Thyroid gland (tissue), 4 donors: ENCODE results near the gene EXOG. TPM values are rescaled to one million over a fixed set of nuclear protein-coding genes. Genes with fewer than 3 reads are reported as not detected.
A peak's percentile ranks its signal among the peaks of the same experiment; 100 is the strongest.

Source experiments
- DNase-seq, 2 donors: peaks; one replicate each; pipeline ENCODE4 v3.0.0-alpha.2; 2019
- H3K27ac ChIP-seq, 3 donors: fragments of 200-600 bp; sonication (generic); 1 replicate in 2 of 3; 2 replicates in 1 of 3; pipeline ENCODE4 v1.5.1; 2016 to 2019; ENCODE audit warnings: mild to moderate bottlenecking in 1 of 3, moderate library complexity in 1 of 3
- H3K27me3 ChIP-seq: fragments of 200-600 bp; sonication (generic); one replicate; pipeline ENCODE4 v1.5.1; 2019
- H3K36me3 ChIP-seq, 2 donors: fragments of 200-600 bp; sonication (generic); one replicate each; pipeline ENCODE4 v1.5.1; 2016 to 2019
- H3K4me1 ChIP-seq, 2 donors: fragments of 200-600 bp; sonication (generic); one replicate each; pipeline ENCODE4 v1.5.1; 2017 to 2019
- H3K4me3 ChIP-seq, 3 donors: fragments of 200-600 bp; sonication (generic); replicated peaks in 1 of 3; 1 replicate in 2 of 3; 2 replicates in 1 of 3; pipeline ENCODE4 v1.5.1; 2016; ENCODE audit warnings: mild to moderate bottlenecking in 1 of 3
- H3K9me3 ChIP-seq: fragments of 200-600 bp; sonication (generic); one replicate; pipeline ENCODE4 v1.5.1; 2017
- POLR2A ChIP-seq, 2 donors: fragments of 450-650 bp; IDR thresholded peaks; one replicate each; pipeline ENCODE4 v1.6.1; 2017; ENCODE audit warnings: antibody characterized with exemption in 2 of 2, mild to moderate bottlenecking in 2 of 2, moderate library complexity in 1 of 2
- WGBS, 2 donors: methylation state at CpG; one replicate each; pipeline ENCODE4 v1.1.5; 2017; 5-methylcytosine and 5-hydroxymethylcytosine counted together
- intact Hi-C: fragments of 100-400 bp; cut with DNase I; formaldehyde crosslinking; loops from one replicate; pipeline ENCODE4 v1.15.1; 2023
- total RNA-seq, 4 donors: library from RNA; depleted of rRNA; stranded (reverse); fragments of >200 nt; gene quantifications; one replicate each; pipeline ENCODE4 v1.2.3, GENCODE V29; 2016
- TF ChIP-seq, protein P1 (sequence below), 6 experiments: fragments of 200-600 bp in 3 of 6; fragments of 450-650 bp in 3 of 6; sonication (generic) in 3 of 6; IDR thresholded peaks; one replicate each; pipeline ENCODE4 v1.5.1; 2016 to 2019; ENCODE audit warnings: antibody characterized with exemption in 6 of 6, mild to moderate bottlenecking in 2 of 6, inconsistent platforms in 1 of 6, moderate library complexity in 1 of 6

The EXOG gene
- total RNA-seq, 4 donors from 2014 or later, result 7.6 to 17.6 (median 14.1) TPM

DNA sequence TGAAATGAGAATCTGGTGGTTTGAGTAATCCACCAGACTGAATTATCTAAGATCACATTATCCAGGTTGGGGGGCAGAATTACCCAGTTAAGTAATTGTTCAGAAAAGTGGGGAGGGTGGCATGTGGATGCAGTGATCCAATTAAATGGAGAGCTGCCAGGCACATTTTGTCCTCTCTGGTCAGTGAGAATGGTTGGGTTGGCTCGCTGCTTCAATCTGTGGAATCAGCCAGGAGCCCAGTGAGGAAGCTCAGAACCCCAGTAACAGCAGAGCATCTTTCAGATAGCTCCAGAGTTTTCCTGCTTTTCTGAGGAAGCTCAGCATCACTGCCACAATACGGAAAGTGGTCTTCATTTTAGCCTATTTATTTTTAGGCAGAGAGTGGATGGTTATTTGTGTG is 6.4 kb upstream of the EXOG start:
- TF ChIP-seq, protein P1, sequence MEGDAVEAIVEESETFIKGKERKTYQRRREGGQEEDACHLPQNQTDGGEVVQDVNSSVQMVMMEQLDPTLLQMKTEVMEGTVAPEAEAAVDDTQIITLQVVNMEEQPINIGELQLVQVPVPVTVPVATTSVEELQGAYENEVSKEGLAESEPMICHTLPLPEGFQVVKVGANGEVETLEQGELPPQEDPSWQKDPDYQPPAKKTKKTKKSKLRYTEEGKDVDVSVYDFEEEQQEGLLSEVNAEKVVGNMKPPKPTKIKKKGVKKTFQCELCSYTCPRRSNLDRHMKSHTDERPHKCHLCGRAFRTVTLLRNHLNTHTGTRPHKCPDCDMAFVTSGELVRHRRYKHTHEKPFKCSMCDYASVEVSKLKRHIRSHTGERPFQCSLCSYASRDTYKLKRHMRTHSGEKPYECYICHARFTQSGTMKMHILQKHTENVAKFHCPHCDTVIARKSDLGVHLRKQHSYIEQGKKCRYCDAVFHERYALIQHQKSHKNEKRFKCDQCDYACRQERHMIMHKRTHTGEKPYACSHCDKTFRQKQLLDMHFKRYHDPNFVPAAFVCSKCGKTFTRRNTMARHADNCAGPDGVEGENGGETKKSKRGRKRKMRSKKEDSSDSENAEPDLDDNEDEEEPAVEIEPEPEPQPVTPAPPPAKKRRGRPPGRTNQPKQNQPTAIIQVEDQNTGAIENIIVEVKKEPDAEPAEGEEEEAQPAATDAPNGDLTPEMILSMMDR (IDR thresholded peaks at IDR 0.05), result no peak
- no peak for TF ChIP-seq POLR2A (IDR thresholded peaks at IDR 0.05)
- intact Hi-C loops, result no loop called here
- no peaks in the 10 kb centered on the region for H3K27me3 ChIP-seq
- WGBS, 2 donors, result 88 to 92% methylated on average over 2 of the region's 2 CpGs
- no peak overlapping the region for H3K4me3 ChIP-seq
- peaks cover 0 to 3% of the 10 kb centered on the region in 2 donors for H3K4me1 ChIP-seq
- no peaks in the 10 kb centered on the region for H3K36me3 ChIP-seq
- DNase-seq, result peak; percentile 46 to 54
- no peak overlapping the region for H3K27ac ChIP-seq
- no peaks in the 10 kb centered on the region for H3K9me3 ChIP-seq

DNA sequence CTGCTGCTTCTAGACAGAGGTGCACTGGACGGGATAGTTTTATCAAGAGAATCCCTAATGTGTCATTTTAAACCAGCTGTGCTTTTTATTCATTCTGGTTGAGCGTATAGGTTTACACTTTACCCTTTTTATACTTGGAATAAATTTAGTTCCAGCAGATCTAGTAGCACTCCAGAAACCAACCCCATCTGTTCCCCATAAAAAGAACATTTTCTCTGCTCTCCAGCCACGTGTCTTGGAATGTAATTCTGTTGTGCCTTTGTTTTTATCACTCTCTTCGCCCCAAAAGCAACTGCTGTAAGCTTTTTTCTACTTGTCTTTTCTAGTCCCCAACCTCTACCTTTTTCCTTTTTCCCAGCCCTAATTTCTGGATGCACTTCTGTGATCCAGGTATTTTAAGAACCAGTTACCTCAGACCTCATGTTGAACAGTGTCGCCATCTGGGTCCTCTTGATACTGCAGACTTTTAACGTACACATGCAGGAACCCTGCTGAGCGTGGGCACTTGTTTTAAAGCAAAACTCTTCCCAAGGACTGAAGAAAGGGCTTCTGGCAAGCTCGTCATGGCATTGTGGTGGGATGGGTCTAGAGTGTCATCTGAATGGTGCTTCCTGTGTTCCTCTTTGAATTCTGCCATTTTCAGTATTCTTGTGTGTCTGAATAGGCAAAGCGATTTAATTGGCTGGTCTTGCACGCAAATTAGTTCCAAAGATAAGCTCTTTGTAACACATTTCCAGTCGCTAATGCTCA is 5.7 kb upstream of the EXOG start:
- Histone ChIP-seq H3K4me3 (no peak overlapping the region), H3K9me3 (no peaks in the 10 kb centered on the region), H3K4me1 (peaks cover 0 to 3% of the 10 kb centered on the region in 2 donors), H3K27me3 (no peaks in the 10 kb centered on the region), H3K36me3 (no peaks in the 10 kb centered on the region), H3K27ac (no peak overlapping the region)
- TF ChIP-seq, protein P1 (IDR thresholded peaks at IDR 0.05), result no peak
- TF ChIP-seq POLR2A (IDR thresholded peaks at IDR 0.05), result no peak
- WGBS, 2 donors, result 82 to 88% methylated on average over 11 of the region's 11 CpGs
- intact Hi-C loops, result no loop called here
- no peak for DNase-seq

DNA sequence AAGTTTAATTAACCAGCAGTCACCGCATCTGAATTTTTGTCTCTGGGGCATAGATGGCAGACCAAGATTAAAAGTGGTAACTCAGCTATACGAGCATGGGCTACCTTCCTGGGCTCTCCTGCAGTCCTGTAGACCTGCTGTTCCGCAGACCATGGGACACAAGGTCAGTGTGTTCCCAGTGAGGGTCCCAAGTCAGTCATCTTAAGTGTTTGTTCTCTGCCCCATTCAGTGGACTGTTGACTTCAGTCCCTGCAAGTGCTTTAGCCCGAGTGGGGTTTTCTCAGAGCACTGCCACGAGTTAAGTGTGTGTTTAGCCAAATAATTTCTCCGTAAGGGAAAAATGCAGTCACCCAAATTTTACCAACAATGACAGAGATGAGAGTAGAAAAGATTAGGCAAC is 4.9 kb upstream of the EXOG start:
- TF ChIP-seq, protein P1 (IDR thresholded peaks at IDR 0.05), result no peak
- no peak for TF ChIP-seq POLR2A (IDR thresholded peaks at IDR 0.05)
- H3K36me3 ChIP-seq, result no peaks in the 10 kb centered on the region
- no peaks in the 10 kb centered on the region for H3K27me3 ChIP-seq
- intact Hi-C loops, result no loop called here
- no peak overlapping the region for H3K27ac ChIP-seq
- H3K4me1 ChIP-seq, result peaks cover 0 to 3% of the 10 kb centered on the region in 2 donors
- H3K9me3 ChIP-seq, result no peaks in the 10 kb centered on the region
- no peak for DNase-seq
- H3K4me3 ChIP-seq, result no peak overlapping the region
- WGBS, 2 donors, result 77 to 83% methylated on average over 6 of the region's 6 CpGs

DNA sequence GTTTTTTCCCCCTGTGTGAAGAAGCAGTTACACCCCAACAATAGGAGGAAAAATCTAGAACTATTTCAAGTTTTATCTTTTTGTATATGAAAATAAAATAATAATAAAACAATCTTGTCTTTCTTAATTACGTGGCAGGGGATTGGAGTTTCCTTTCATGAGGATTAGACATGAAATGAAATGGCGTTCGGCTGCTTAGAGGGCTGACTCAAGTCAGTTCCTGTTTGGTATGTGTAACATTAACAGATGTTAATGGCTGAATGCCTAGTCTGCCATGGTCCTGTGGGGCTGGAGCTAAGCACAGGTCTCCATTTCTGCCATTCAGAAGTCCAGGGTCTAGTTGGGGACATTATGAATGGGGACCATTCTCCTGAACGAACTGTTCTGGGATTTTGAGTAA is 3.1 kb upstream of the EXOG start:
- intact Hi-C loops, result no loop called here
- 85 to 91% methylated on average over 4 of the region's 4 CpGs for WGBS, 2 donors

DNA sequence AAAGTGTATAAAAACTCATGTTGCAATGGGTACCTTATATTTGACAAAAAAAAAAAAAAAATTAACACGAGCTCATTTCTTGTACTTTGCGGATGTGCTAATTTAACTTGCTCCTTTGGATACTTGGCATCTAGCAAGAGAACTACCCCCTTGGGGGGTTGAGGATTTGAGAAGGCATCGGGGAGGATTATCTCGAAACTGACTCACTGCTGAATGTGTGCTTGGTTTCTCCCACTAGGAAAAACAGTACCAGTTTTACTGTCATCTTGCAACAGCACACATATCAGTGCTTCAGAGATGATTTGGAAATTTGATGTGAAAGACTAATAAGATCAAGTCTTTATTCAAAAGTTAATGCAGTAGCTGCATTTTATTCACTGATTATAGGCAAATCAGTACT is 891 bp downstream of the EXOG start:
- no peak overlapping the region for H3K27ac ChIP-seq
- H3K4me1 ChIP-seq, result peaks cover 0 to 4% of the 10 kb centered on the region in 2 donors
- peaks cover 0 to under 1% of the 10 kb centered on the region in 2 donors for H3K36me3 ChIP-seq
- H3K27me3 ChIP-seq, result no peaks in the 10 kb centered on the region
- no peaks in the 10 kb centered on the region for H3K9me3 ChIP-seq
- TF ChIP-seq, protein P1 (IDR thresholded peaks at IDR 0.05), result no peak
- no peak for TF ChIP-seq POLR2A (IDR thresholded peaks at IDR 0.05)
- DNase-seq, result no peak
- intact Hi-C loops, result no loop called here
- H3K4me3 ChIP-seq, result peak overlapping the region in 2 of 3 donors; percentile 46 to 51
- WGBS, 2 donors, result 46 to 60% methylated on average over 4 of the region's 4 CpGs

More for the DNA sequence above, 3.1 kb upstream of the EXOG start:
- Histone ChIP-seq H3K27ac (no peak overlapping the region), H3K9me3 (no peaks in the 10 kb centered on the region), H3K36me3 (no peaks in the 10 kb centered on the region), H3K4me1 (peaks cover 0 to 4% of the 10 kb centered on the region in 2 donors), H3K27me3 (no peaks in the 10 kb centered on the region), H3K4me3 (no peak overlapping the region)
- no peak for DNase-seq
- no peak for TF ChIP-seq POLR2A (IDR thresholded peaks at IDR 0.05)
- TF ChIP-seq, protein P1 (IDR thresholded peaks at IDR 0.05), result no peak
